Karpas-422 (cell line): Measurements from ENCODE around the gene UBE2Q2. TPM values are rescaled to one million over a fixed set of nuclear protein-coding genes. Genes with fewer than 3 reads are reported as not detected.

Source experiments
- DNase-seq: peaks from one replicate; pipeline ENCODE4 v3.0.0-alpha.2; 2015
- H2AFZ ChIP-seq: fragments of 200-600 bp; sonication (generic); 2 replicates; pipeline ENCODE4 v1.6.1; 2014; ENCODE audit warnings: antibody characterized with exemption, low read length, mixed read lengths
- H3K27ac ChIP-seq: fragments of 200-600 bp; sonication (generic); 2 replicates; pipeline ENCODE4 v1.5.1; 2014; ENCODE audit warnings: mild to moderate bottlenecking, low read length, moderate library complexity
- H3K27me3 ChIP-seq: fragments of 200-600 bp; sonication (generic); 2 replicates; pipeline ENCODE4 v1.6.1; 2014; ENCODE audit warnings: low read length, mixed read lengths
- H3K36me3 ChIP-seq: fragments of 200-600 bp; sonication (generic); 2 replicates; pipeline ENCODE4 v1.6.1; 2014; ENCODE audit warnings: low read length, mixed read lengths; ENCODE audit not compliant: insufficient read depth
- H3K4me1 ChIP-seq: fragments of 200-600 bp; sonication (generic); 2 replicates; pipeline ENCODE4 v1.6.1; 2014; ENCODE audit warnings: mild to moderate bottlenecking, low read length, mixed read lengths
- H3K4me2 ChIP-seq: fragments of 200-600 bp; sonication (generic); 2 replicates; pipeline ENCODE4 v1.6.1; 2014; ENCODE audit warnings: low read length, low read depth, mild to moderate bottlenecking; ENCODE audit not compliant: poor library complexity, severe bottlenecking
- H3K4me3 ChIP-seq: fragments of 200-600 bp; sonication (generic); 2 replicates; pipeline ENCODE4 v1.5.1; 2014; ENCODE audit warnings: mild to moderate bottlenecking, antibody characterized with exemption, low read length, mixed read lengths
- H3K79me2 ChIP-seq: fragments of 200-600 bp; sonication (generic); 2 replicates; pipeline ENCODE4 v1.6.1; 2014; ENCODE audit warnings: mild to moderate bottlenecking, low read length, mixed read lengths
- H3K9ac ChIP-seq: fragments of 200-600 bp; sonication (generic); 2 replicates; pipeline ENCODE4 v1.6.0; 2014; ENCODE audit warnings: low read length
- H3K9me2 ChIP-seq: fragments of 200-600 bp; sonication (generic), shearing (Covaris generic); replicated peaks from 2 replicates; pipeline ENCODE4 v1.6.0; 2014; ENCODE audit warnings: mild to moderate bottlenecking, low read length, moderate library complexity; ENCODE audit not compliant: insufficient read depth
- H3K9me3 ChIP-seq: fragments of 300-700, 200-600 bp; sonication (generic); 2 replicates; pipeline ENCODE4 v1.6.1; 2014; ENCODE audit warnings: low read length, mixed read lengths
- H4K20me1 ChIP-seq: fragments of 200-600 bp; sonication (generic); 2 replicates; pipeline ENCODE4 v1.6.1; 2014; ENCODE audit warnings: mild to moderate bottlenecking, antibody characterized with exemption, low read length, low read depth; ENCODE audit not compliant: insufficient read depth
- small RNA-seq: library from RNA; depleted of rRNA; stranded (forward); fragments of <200 nt; gene quantifications from one replicate; pipeline ENCODE3, GENCODE V24; 2014
- total RNA-seq: library from RNA; depleted of rRNA; stranded (reverse); fragments of >200 nt; shearing (Covaris generic); gene quantifications from 2 replicates; pipeline ENCODE4 v1.2.3, GENCODE V29; 2014; ENCODE audit warnings: low replicate concordance; rRNA removed

The UBE2Q2 gene
- total RNA-seq, 1 experiment from 2014 or later: 36.3 TPM

- H3K9me2 ChIP-seq: no peaks in the 10 kb centered on the region
- H3K9ac ChIP-seq: no peak overlapping the region
- H3K27ac ChIP-seq: no peak overlapping the region
- DNase-seq: no peak
- no peak overlapping the region for H3K4me2 ChIP-seq
- H2AFZ ChIP-seq: no peak overlapping the region
- no peaks in the 10 kb centered on the region for H3K9me3 ChIP-seq
- H3K4me1 ChIP-seq: no peaks in the 10 kb centered on the region
- H3K79me2 ChIP-seq: no peaks in the 10 kb centered on the region
- H3K4me3 ChIP-seq: no peak overlapping the region
- H3K27me3 ChIP-seq: no peaks in the 10 kb centered on the region
- H4K20me1 ChIP-seq: no peaks in the 10 kb centered on the region
- no peaks in the 10 kb centered on the region for H3K36me3 ChIP-seq
Measured at GRCh38 chr15:75945953-75946352, 102.7 kb downstream of the UBE2Q2 start.

GRCh38 chr15:75947092-75947491 is 103.8 kb downstream of the UBE2Q2 start:
- Histone ChIP-seq H3K9me3 (no peaks in the 10 kb centered on the region), H3K27me3 (no peaks in the 10 kb centered on the region), H3K9ac (no peak overlapping the region), H3K36me3 (no peaks in the 10 kb centered on the region), H4K20me1 (no peaks in the 10 kb centered on the region), H3K4me3 (no peak overlapping the region), H3K4me2 (no peak overlapping the region), H3K4me1 (no peaks in the 10 kb centered on the region), H3K27ac (no peak overlapping the region), H3K79me2 (no peaks in the 10 kb centered on the region), H3K9me2 (no peaks in the 10 kb centered on the region), H2AFZ (no peak overlapping the region)
- DNase-seq: peak; percentile 32

- no peaks in the 10 kb centered on the region for H3K36me3 ChIP-seq
Measured at GRCh38 chr15:75948761-75949296, 105.6 kb downstream of the UBE2Q2 start.

More at GRCh38 chr15:75948761-75949296, 105.6 kb downstream of the UBE2Q2 start:
- Histone ChIP-seq H3K9me2 (no peaks in the 10 kb centered on the region), H4K20me1 (no peaks in the 10 kb centered on the region), H3K4me1 (no peaks in the 10 kb centered on the region), H3K4me3 (no peak overlapping the region), H3K4me2 (no peak overlapping the region), H3K9me3 (no peaks in the 10 kb centered on the region), H2AFZ (no peak overlapping the region), H3K79me2 (no peaks in the 10 kb centered on the region), H3K27ac (no peak overlapping the region), H3K27me3 (no peaks in the 10 kb centered on the region), H3K9ac (no peak overlapping the region)
- peak; percentile 28 for DNase-seq

Small RNA genes lying within 50 kb of the gene (small RNA-seq; reads per million reads assigned to genes)
- gene RN7SL510P: not detected

Other genes starting within 250 kb of the UBE2Q2 start
- gene SNUPN, start 217.7 kb upstream of the UBE2Q2 start, total RNA-seq: 18.9 and 33.9 TPM in 2 replicates
- 82.7 and 119 TPM in 2 replicates for gene IMP3, start 203.2 kb upstream of the UBE2Q2 start, total RNA-seq
- gene SNX33, start 195.5 kb upstream of the UBE2Q2 start, total RNA-seq: 0.07 TPM in 1 of 2 replicates, not detected in the other
- 0.11 TPM in 1 of 2 replicates, not detected in the other for gene CSPG4, start 130.6 kb upstream of the UBE2Q2 start, total RNA-seq
- 30.1 and 39.7 TPM in 2 replicates for gene FBXO22, start 60.4 kb downstream of the UBE2Q2 start, total RNA-seq
- gene NRG4, start 169.0 kb downstream of the UBE2Q2 start, total RNA-seq: not detected in 2 replicates
- gene TMEM266, start 216.5 kb downstream of the UBE2Q2 start, total RNA-seq: not detected in 2 replicates